ENCODE data around the gene ANGEL1.
A peak's percentile ranks its signal among the peaks of the same experiment; 100 is the strongest.

ANGEL1 gene

GRCh38 chr14:76779221-76780057 is 33.2 kb downstream of the ANGEL1 start:
- no peak; the same call in 1 of the 2 replicates for TF ChIP-seq GATA3 (IDR thresholded peaks at IDR 0.05; ENCODE audit: low read depth, low read length)
- peak; percentile 79 for TF ChIP-seq GATA2 (IDR thresholded peaks at IDR 0.05; ENCODE audit: low read depth, low read length)

- TF ChIP-seq GATA3 (IDR thresholded peaks at IDR 0.05; ENCODE audit: low read depth, low read length) (no peak), GATA2 (IDR thresholded peaks at IDR 0.05; ENCODE audit: low read depth, low read length) (no peak)
Measured at GRCh38 chr14:76778546-76779215, 34.0 kb downstream of the ANGEL1 start.

GRCh38 chr14:76777721-76778120 is 35.0 kb downstream of the ANGEL1 start:
- no peak for TF ChIP-seq GATA3 (IDR thresholded peaks at IDR 0.05; ENCODE audit: low read depth, low read length)
- TF ChIP-seq GATA2 (IDR thresholded peaks at IDR 0.05; ENCODE audit: low read depth, low read length): no peak

GRCh38 chr14:76776428-76777251 is 36.0 kb downstream of the ANGEL1 start:
- TF ChIP-seq GATA3 (IDR thresholded peaks at IDR 0.05; ENCODE audit: low read depth, low read length) (no peak), GATA2 (IDR thresholded peaks at IDR 0.05; ENCODE audit: low read depth, low read length) (no peak)

- TF ChIP-seq GATA3 (IDR thresholded peaks at IDR 0.05; ENCODE audit: low read depth, low read length) (no peak), GATA2 (IDR thresholded peaks at IDR 0.05; ENCODE audit: low read depth, low read length) (no peak)
Measured at GRCh38 chr14:76775695-76776427, 36.8 kb downstream of the ANGEL1 start.

GRCh38 chr14:76774821-76775694 is 37.6 kb downstream of the ANGEL1 start:
- no peak for TF ChIP-seq GATA3 (IDR thresholded peaks at IDR 0.05; ENCODE audit: low read depth, low read length)
- TF ChIP-seq GATA2 (IDR thresholded peaks at IDR 0.05; ENCODE audit: low read depth, low read length): no peak

- TF ChIP-seq GATA3 (IDR thresholded peaks at IDR 0.05; ENCODE audit: low read depth, low read length) (no peak), GATA2 (IDR thresholded peaks at IDR 0.05; ENCODE audit: low read depth, low read length) (no peak)
Measured at GRCh38 chr14:76773956-76774820, 38.5 kb downstream of the ANGEL1 start.

- TF ChIP-seq GATA3 (IDR thresholded peaks at IDR 0.05; ENCODE audit: low read depth, low read length): no peak
- no peak for TF ChIP-seq GATA2 (IDR thresholded peaks at IDR 0.05; ENCODE audit: low read depth, low read length)
Measured at GRCh38 chr14:76773188-76773885, 39.3 kb downstream of the ANGEL1 start.

GRCh38 chr14:76772300-76773187 is 40.1 kb downstream of the ANGEL1 start:
- no peak for TF ChIP-seq GATA2 (IDR thresholded peaks at IDR 0.05; ENCODE audit: low read depth, low read length)

GRCh38 chr14:76771437-76771980 is 41.2 kb downstream of the ANGEL1 start:
- no peak for TF ChIP-seq GATA2 (IDR thresholded peaks at IDR 0.05; ENCODE audit: low read depth, low read length)
- TF ChIP-seq GATA3 (IDR thresholded peaks at IDR 0.05; ENCODE audit: low read depth, low read length): no peak

All from SH-SY5Y (cell line).